HEK293T (cell line): ENCODE data around the gene CHCT1.

Experiments
- BHLHE40 ChIP-seq: fragments of 450-650 bp; IDR thresholded peaks from 2 replicates; pipeline ENCODE4 v1.6.1; 2016; ENCODE audit warnings: mild to moderate bottlenecking, moderate library complexity, borderline replicate concordance
- CTBP1 ChIP-seq: fragments of 450-650 bp; IDR thresholded peaks from 2 replicates; pipeline ENCODE4 v1.6.1; 2016; ENCODE audit warnings: borderline replicate concordance
- FOXA1 ChIP-seq: fragments of 450-650 bp; IDR thresholded peaks from 2 replicates; pipeline ENCODE4 v1.6.1; 2016; ENCODE audit warnings: mild to moderate bottlenecking
- FOXM1 ChIP-seq: fragments of 450-650 bp; IDR thresholded peaks from 2 replicates; pipeline ENCODE4 v1.6.1; 2017; ENCODE audit warnings: mild to moderate bottlenecking, borderline replicate concordance
- HDGF ChIP-seq: fragments of 450-650 bp; IDR thresholded peaks from 2 replicates; pipeline ENCODE4 v1.6.1; 2017; ENCODE audit warnings: antibody characterized with exemption, borderline replicate concordance

DNA sequence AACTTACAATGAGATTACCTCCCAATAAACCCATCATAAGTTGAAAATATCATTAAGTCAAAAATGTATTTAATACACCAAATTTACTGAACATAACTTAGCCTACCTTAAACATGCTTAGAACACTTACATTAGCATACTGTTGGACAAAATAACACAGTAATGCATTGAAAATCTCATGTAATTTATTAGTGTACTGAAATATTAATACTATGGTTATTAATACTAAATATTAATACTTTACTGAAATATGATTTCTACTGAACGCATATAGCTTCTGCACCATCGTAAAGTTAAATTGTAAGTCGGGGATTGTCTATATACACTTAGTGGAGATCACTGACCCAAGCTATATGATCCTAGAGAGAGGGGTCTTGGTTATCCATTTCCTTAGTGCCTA lies 34.6 kb upstream of the CHCT1 start:
- TF ChIP-seq CTBP1 = no peak
- TF ChIP-seq FOXA1 = no peak
- no peak for TF ChIP-seq HDGF
- TF ChIP-seq FOXM1 = no peak
- TF ChIP-seq BHLHE40 = no peak
